Esophagus squamous epithelium (tissue), 4 donors: Measurements from ENCODE around the gene TPRG1.

Experiments
- POLR2A ChIP-seq, 4 donors: fragments of 450-650 bp; IDR thresholded peaks; one replicate each; pipeline ENCODE4 v1.6.1; 2017; ENCODE audit warnings: antibody characterized with exemption in 4 of 4, mild to moderate bottlenecking in 4 of 4, moderate library complexity in 3 of 4
- TF ChIP-seq, protein P1 (sequence below), 6 experiments: fragments of 450-650 bp in 4 of 6; fragments of 200-600 bp in 2 of 6; sonication (generic) in 2 of 6; IDR thresholded peaks; one replicate each; pipeline ENCODE4 v1.5.1; 2016 to 2019; ENCODE audit warnings: antibody characterized with exemption in 6 of 6, mild to moderate bottlenecking in 4 of 6, moderate library complexity in 4 of 6

GRCh38 chr3:189276444-189277219 is 104.9 kb downstream of the TPRG1 start:
- TF ChIP-seq, protein P1, sequence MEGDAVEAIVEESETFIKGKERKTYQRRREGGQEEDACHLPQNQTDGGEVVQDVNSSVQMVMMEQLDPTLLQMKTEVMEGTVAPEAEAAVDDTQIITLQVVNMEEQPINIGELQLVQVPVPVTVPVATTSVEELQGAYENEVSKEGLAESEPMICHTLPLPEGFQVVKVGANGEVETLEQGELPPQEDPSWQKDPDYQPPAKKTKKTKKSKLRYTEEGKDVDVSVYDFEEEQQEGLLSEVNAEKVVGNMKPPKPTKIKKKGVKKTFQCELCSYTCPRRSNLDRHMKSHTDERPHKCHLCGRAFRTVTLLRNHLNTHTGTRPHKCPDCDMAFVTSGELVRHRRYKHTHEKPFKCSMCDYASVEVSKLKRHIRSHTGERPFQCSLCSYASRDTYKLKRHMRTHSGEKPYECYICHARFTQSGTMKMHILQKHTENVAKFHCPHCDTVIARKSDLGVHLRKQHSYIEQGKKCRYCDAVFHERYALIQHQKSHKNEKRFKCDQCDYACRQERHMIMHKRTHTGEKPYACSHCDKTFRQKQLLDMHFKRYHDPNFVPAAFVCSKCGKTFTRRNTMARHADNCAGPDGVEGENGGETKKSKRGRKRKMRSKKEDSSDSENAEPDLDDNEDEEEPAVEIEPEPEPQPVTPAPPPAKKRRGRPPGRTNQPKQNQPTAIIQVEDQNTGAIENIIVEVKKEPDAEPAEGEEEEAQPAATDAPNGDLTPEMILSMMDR (IDR thresholded peaks at IDR 0.05), result no peak
- no peak for TF ChIP-seq POLR2A (IDR thresholded peaks at IDR 0.05)
